ENCODE measurements around the gene MEIKIN. TPM values are rescaled to one million over a fixed set of nuclear protein-coding genes. Genes with fewer than 3 reads are reported as not detected.

Gene MEIKIN
- total RNA-seq, 1 donor from 2014 or later: 1.7 TPM

- DNase-seq: no peak
Observed at GRCh38 chr5:131766689-131767088, 178.8 kb downstream of the MEIKIN start.

GRCh38 chr5:131765261-131765660 lies 180.2 kb downstream of the MEIKIN start:
- no peak for DNase-seq

GRCh38 chr5:131763968-131764367 lies 181.5 kb downstream of the MEIKIN start:
- DNase-seq: no peak

GRCh38 chr5:131760793-131761192 lies 184.7 kb downstream of the MEIKIN start:
- DNase-seq: no peak

GRCh38 chr5:131759704-131760103 lies 185.8 kb downstream of the MEIKIN start:
- DNase-seq: no peak

- no peak for DNase-seq
Observed at GRCh38 chr5:131758520-131758900, 187.0 kb downstream of the MEIKIN start.

GRCh38 chr5:131757830-131758519 lies 187.5 kb downstream of the MEIKIN start:
- DNase-seq: no peak

Other genes with a start within 250 kb of the MEIKIN start
- gene FNIP1, start 148.6 kb downstream of the MEIKIN start, total RNA-seq: 64.4 TPM
- gene ACSL6, start 66.0 kb upstream of the MEIKIN start, total RNA-seq: 32.9 TPM
- not detected for gene IL3, start 115.0 kb upstream of the MEIKIN start, total RNA-seq
- gene CSF2, start 128.1 kb upstream of the MEIKIN start, total RNA-seq: not detected

Data from occipital lobe (tissue), 2 donors.